ENCODE results near the gene AKT3. TPM values are rescaled to one million over a fixed set of nuclear protein-coding genes. Genes with fewer than 3 reads are reported as not detected.

Gene AKT3
- total and polyA plus RNA-seq, 8 donors: 5.5 to 100 (median 13.8) TPM

GRCh38 chr1:243499711-243500110, 350.3 kb downstream of the AKT3 start:
- Histone ChIP-seq H3K4me1 (peaks cover 4 to 25% (median 14%) of the 10 kb centered on the region in 4 donors), H3K9me3 (no peaks in the 10 kb centered on the region), H3K27me3 (no peaks in the 10 kb centered on the region), H3K4me3 (no peak overlapping the region), H3K36me3 (peaks cover 0 to 38% (median 30%) of the 10 kb centered on the region in 4 donors), H3K27ac (no peak overlapping the region)
- 92 to 97% (median 94%) methylated on average over 10 of the region's 10 CpGs for WGBS, 5 donors
- TF ChIP-seq EP300 (IDR thresholded peaks at IDR 0.05): no peak
- no peak for TF ChIP-seq POLR2A (IDR thresholded peaks at IDR 0.05)
- no peak for TF ChIP-seq POLR2AphosphoS5 (IDR thresholded peaks at IDR 0.05)
- TF ChIP-seq, protein P1, sequence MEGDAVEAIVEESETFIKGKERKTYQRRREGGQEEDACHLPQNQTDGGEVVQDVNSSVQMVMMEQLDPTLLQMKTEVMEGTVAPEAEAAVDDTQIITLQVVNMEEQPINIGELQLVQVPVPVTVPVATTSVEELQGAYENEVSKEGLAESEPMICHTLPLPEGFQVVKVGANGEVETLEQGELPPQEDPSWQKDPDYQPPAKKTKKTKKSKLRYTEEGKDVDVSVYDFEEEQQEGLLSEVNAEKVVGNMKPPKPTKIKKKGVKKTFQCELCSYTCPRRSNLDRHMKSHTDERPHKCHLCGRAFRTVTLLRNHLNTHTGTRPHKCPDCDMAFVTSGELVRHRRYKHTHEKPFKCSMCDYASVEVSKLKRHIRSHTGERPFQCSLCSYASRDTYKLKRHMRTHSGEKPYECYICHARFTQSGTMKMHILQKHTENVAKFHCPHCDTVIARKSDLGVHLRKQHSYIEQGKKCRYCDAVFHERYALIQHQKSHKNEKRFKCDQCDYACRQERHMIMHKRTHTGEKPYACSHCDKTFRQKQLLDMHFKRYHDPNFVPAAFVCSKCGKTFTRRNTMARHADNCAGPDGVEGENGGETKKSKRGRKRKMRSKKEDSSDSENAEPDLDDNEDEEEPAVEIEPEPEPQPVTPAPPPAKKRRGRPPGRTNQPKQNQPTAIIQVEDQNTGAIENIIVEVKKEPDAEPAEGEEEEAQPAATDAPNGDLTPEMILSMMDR (IDR thresholded peaks at IDR 0.05): no peak
- DNase-seq: no peak
- intact Hi-C loops (cut with DNase I; ENCODE audit: low total_unique reads): no loop called here

- Histone ChIP-seq H3K36me3 (peaks cover 0 to 34% (median 25%) of the 10 kb centered on the region in 4 donors), H3K4me3 (no peak overlapping the region), H3K4me1 (peaks cover 4 to 25% (median 14%) of the 10 kb centered on the region in 4 donors), H3K27me3 (no peaks in the 10 kb centered on the region), H3K27ac (no peak overlapping the region), H3K9me3 (no peaks in the 10 kb centered on the region)
- 71 to 81% (median 81%) methylated on average over 4 of the region's 4 CpGs for WGBS, 5 donors
- TF ChIP-seq, protein P1 (IDR thresholded peaks at IDR 0.05): no peak
- TF ChIP-seq POLR2AphosphoS5 (IDR thresholded peaks at IDR 0.05) (no peak), POLR2A (IDR thresholded peaks at IDR 0.05) (no peak), EP300 (IDR thresholded peaks at IDR 0.05) (no peak)
- no peak for DNase-seq
- intact Hi-C loops (cut with DNase I; ENCODE audit: low total_unique reads): no loop called here
These were observed 350.8 kb downstream of the AKT3 start for GRCh38 chr1:243499248-243499647.

- TF ChIP-seq POLR2A (IDR thresholded peaks at IDR 0.05) (no peak), EP300 (IDR thresholded peaks at IDR 0.05) (no peak), POLR2AphosphoS5 (IDR thresholded peaks at IDR 0.05) (no peak)
- TF ChIP-seq, protein P1 (IDR thresholded peaks at IDR 0.05): no peak
- H3K9me3 ChIP-seq: no peaks in the 10 kb centered on the region
- H3K4me3 ChIP-seq: no peak overlapping the region
- WGBS, 5 donors: 95 to 97% (median 96%) methylated on average over 6 to 10 of the region's 10 CpGs
- H3K36me3 ChIP-seq: peaks cover 0 to 34% (median 23%) of the 10 kb centered on the region in 4 donors
- intact Hi-C loops (cut with DNase I; ENCODE audit: low total_unique reads): no loop called here
- H3K27ac ChIP-seq: no peak overlapping the region
- DNase-seq: no peak
- peaks cover 4 to 25% (median 14%) of the 10 kb centered on the region in 4 donors for H3K4me1 ChIP-seq
- H3K27me3 ChIP-seq: no peaks in the 10 kb centered on the region
These were observed 351.9 kb downstream of the AKT3 start for GRCh38 chr1:243497939-243498681.

- no peak overlapping the region for H3K4me3 ChIP-seq
These were observed 353.2 kb downstream of the AKT3 start for GRCh38 chr1:243496806-243497205.

More at GRCh38 chr1:243496806-243497205, 353.2 kb downstream of the AKT3 start:
- Histone ChIP-seq H3K27ac (peak overlapping the region in 4 of 5 donors; percentile 78 to 88 (median 88)), H3K27me3 (no peaks in the 10 kb centered on the region), H3K4me1 (peaks cover 4 to 32% (median 14%) of the 10 kb centered on the region in 4 donors), H3K36me3 (peaks cover 0 to 31% (median 23%) of the 10 kb centered on the region in 4 donors), H3K9me3 (no peaks in the 10 kb centered on the region)
- DNase-seq: no peak
- 92 to 96% (median 95%) methylated on average over 11 of the region's 11 CpGs for WGBS, 5 donors
- intact Hi-C loops (cut with DNase I; ENCODE audit: low total_unique reads): no loop called here
- TF ChIP-seq, protein P1 (IDR thresholded peaks at IDR 0.05): no peak
- no peak for TF ChIP-seq EP300 (IDR thresholded peaks at IDR 0.05)
